Measurements from ENCODE around the gene KMT2B. TPM values are rescaled to one million over a fixed set of nuclear protein-coding genes. Genes with fewer than 3 reads are reported as not detected.

KMT2B gene
- total RNA-seq, 1 experiment from 2014 or later, result 10.8 TPM

Other genes with a start within 250 kb of the KMT2B start
- gene KRTDAP, start 227.5 kb upstream of the KMT2B start, total RNA-seq (2014; rRNA removed), result not detected in 2 replicates
- gene DMKN, start 204.4 kb upstream of the KMT2B start, total RNA-seq (2014; rRNA removed), result 128 and 144 TPM in 2 replicates
- gene SBSN, start 189.7 kb upstream of the KMT2B start, total RNA-seq (2014; rRNA removed), result 0.26 and 2.1 TPM in 2 replicates
- not detected in 2 replicates for gene GAPDHS, start 184.5 kb upstream of the KMT2B start, total RNA-seq (2014; rRNA removed)
- 191 and 206 TPM in 2 replicates for gene TMEM147, start 172.4 kb upstream of the KMT2B start, total RNA-seq (2014; rRNA removed)
- gene ATP4A, start 154.3 kb upstream of the KMT2B start, total RNA-seq (2014; rRNA removed), result not detected in 2 replicates
- gene PMIS2, start 131.8 kb upstream of the KMT2B start, total RNA-seq (2014; rRNA removed), result not detected in 2 replicates
- gene HAUS5, start 105.3 kb upstream of the KMT2B start, total RNA-seq (2014; rRNA removed), result 25.9 and 26.4 TPM in 2 replicates
- 81.6 and 126 TPM in 2 replicates for gene RBM42, start 89.0 kb upstream of the KMT2B start, total RNA-seq (2014; rRNA removed)
- 0.36 TPM in 1 of 2 replicates, not detected in the other for gene ETV2, start 76.3 kb upstream of the KMT2B start, total RNA-seq (2014; rRNA removed)
- 405 and 563 TPM in 2 replicates for gene COX6B1, start 69.7 kb upstream of the KMT2B start, total RNA-seq (2014; rRNA removed)
- not detected in 2 replicates for gene UPK1A, start 51.5 kb upstream of the KMT2B start, total RNA-seq (2014; rRNA removed)
- not detected in 2 replicates for gene ZBTB32, start 13.4 kb upstream of the KMT2B start, total RNA-seq (2014; rRNA removed)
- gene IGFLR1, start 24.4 kb downstream of the KMT2B start, total RNA-seq (2014; rRNA removed), result 0.81 and 9.3 TPM in 2 replicates
- 7.8 and 16.4 TPM in 2 replicates for gene U2AF1L4, start 27.4 kb downstream of the KMT2B start, total RNA-seq (2014; rRNA removed)
- 34.3 and 42.9 TPM in 2 replicates for gene PSENEN, start 27.6 kb downstream of the KMT2B start, total RNA-seq (2014; rRNA removed)
- gene LIN37, start 30.6 kb downstream of the KMT2B start, total RNA-seq (2014; rRNA removed), result 4.6 and 8.2 TPM in 2 replicates
- gene HSPB6, start 39.0 kb downstream of the KMT2B start, total RNA-seq (2014; rRNA removed), result not detected in 2 replicates
- gene PROSER3, start 40.2 kb downstream of the KMT2B start, total RNA-seq (2014; rRNA removed), result 5.5 and 6.1 TPM in 2 replicates
- gene ARHGAP33, start 57.6 kb downstream of the KMT2B start, total RNA-seq (2014; rRNA removed), result 3.7 and 5.4 TPM in 2 replicates
- not detected in 2 replicates for gene PRODH2, start 94.8 kb downstream of the KMT2B start, total RNA-seq (2014; rRNA removed)
- gene NPHS1, start 134.5 kb downstream of the KMT2B start, total RNA-seq (2014; rRNA removed), result not detected in 2 replicates
- gene KIRREL2, start 138.9 kb downstream of the KMT2B start, total RNA-seq (2014; rRNA removed), result not detected in 2 replicates
- gene APLP1, start 150.6 kb downstream of the KMT2B start, total RNA-seq (2014; rRNA removed), result 21.1 and 23.2 TPM in 2 replicates
- gene NFKBID, start 182.5 kb downstream of the KMT2B start, total RNA-seq (2014; rRNA removed), result 9.0 and 10.6 TPM in 2 replicates
- not detected in 2 replicates for gene HCST, start 184.5 kb downstream of the KMT2B start, total RNA-seq (2014; rRNA removed)
- gene TYROBP, start 190.3 kb downstream of the KMT2B start, total RNA-seq (2014; rRNA removed), result not detected in 2 replicates
- 4.1 and 4.8 TPM in 2 replicates for gene LRFN3, start 218.4 kb downstream of the KMT2B start, total RNA-seq (2014; rRNA removed)

Measured in PC-3 (cell line).